Stimulated activated CD4-positive, alpha-beta T cell treated with anti-CD3 and anti-CD28 coated beads, TNF-alpha, amount 100 ng/mL, for 48 hours (primary cell): ENCODE results near the gene NANOS1.

ENCODE experiments used
- DNase-seq, 3 donors: peaks; one replicate each; pipeline ENCODE4 v3.0.0-alpha.2; 2020; ENCODE audit warnings: low read depth in 3 of 3

NANOS1 gene

DNA sequence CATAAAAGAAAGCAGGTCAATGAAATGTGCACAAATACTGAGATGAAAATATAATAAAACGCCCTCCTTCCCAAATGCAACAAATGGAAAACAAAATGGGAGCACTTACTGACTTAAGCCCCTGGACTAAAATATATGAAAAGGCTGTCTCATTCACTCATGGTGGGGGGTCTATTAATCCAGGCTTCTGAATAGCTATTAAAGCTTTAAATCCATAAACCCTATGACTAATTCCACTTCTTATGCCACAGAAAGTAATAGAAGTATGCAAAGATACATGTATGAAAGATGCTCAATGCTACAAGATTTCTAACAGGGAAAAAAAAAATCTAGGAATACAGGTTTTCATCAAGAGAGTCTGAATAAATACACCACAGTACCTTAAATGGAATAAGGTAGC lies 30.6 kb downstream of the NANOS1 start:
- DNase-seq, result no peak

DNA sequence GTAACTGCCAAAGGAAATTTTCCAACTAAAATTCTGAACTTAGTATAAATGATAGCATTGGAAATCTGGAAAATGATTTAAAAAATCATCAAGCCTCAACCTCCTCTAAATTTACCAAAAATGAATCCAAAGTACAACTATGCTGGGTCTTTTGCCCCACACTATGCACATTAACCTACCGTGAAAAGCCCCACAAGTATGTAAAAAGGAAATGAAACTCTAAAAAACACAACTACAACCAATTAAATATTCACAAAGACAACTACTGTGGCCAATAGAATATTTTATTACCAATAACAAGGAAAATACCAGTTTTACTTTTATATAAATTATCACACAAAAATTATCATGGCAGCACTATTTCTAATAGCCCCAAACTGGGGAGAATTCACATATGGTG lies 31.8 kb downstream of the NANOS1 start:
- no peak for DNase-seq

DNA sequence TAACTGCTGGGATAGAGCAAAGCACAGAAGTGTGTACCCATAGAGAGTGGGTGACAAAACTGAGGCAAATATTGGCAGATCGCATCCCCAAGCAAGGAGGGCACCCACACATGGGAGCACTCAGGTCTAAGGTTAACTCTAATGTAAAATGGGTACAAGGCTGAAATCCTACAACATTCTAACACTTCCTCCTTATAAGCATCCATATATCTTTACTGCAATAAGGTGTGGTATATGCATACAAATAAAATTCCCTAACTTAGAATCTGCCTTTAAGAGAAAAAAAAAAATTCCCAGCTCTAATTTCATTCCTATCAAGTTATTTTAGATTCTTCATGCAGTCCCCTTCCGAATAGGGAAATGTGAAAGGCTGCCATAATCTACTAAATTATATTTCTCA lies 32.4 kb downstream of the NANOS1 start:
- DNase-seq, result no peak

DNA sequence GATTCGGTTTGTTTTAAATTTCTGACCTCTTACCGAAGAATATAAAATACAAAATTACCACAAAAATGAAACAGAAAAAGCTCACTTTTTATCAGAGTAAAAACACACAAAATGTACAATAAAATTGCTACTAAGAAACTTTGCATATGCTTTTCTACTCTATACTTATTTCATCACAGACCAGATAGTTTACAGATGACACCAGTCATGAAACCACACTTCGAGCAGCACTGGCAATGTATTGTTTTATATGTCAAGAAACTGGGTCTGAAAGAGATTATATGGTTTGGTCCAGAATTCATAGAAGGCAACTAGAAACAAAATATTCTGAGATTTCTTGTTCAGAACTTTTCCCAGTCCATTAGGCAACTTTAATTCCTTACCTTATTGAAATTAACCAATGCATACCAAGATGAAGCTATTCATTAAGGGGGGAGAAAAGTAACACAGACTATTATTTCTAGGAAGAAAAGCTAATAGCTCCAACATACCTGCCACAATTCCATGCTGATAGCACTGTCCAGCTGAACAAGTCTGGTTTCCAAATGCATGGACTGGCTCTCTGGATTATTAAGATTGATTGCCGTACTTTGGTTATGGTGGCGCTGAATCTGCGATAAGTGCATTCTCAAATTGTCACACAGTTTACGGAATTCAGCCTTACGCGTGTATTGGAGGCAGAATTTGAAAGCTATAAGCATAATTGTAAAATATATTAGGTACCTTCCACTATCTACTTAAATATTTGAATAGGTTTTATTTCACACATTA lies 41.1 kb downstream of the NANOS1 start:
- DNase-seq, result no peak

DNA sequence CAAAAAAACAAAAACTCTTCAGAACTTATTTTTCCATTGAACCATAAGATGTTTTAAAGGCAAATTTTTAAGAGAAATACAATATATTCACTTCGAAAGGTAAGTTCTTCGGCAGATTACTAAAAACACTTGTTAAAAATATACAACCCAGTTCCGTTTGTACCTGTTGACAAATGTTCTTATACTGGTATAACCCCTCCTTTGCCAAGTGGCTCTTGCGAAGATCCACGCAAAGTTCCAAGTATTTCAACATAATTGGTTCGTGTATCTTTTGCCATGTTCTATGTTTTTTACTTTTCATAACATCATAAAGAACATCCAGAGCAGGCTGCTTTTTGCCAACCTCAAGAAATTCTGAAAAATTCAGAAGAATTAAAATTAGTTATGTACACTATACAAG lies 44.1 kb downstream of the NANOS1 start:
- no peak for DNase-seq

DNA sequence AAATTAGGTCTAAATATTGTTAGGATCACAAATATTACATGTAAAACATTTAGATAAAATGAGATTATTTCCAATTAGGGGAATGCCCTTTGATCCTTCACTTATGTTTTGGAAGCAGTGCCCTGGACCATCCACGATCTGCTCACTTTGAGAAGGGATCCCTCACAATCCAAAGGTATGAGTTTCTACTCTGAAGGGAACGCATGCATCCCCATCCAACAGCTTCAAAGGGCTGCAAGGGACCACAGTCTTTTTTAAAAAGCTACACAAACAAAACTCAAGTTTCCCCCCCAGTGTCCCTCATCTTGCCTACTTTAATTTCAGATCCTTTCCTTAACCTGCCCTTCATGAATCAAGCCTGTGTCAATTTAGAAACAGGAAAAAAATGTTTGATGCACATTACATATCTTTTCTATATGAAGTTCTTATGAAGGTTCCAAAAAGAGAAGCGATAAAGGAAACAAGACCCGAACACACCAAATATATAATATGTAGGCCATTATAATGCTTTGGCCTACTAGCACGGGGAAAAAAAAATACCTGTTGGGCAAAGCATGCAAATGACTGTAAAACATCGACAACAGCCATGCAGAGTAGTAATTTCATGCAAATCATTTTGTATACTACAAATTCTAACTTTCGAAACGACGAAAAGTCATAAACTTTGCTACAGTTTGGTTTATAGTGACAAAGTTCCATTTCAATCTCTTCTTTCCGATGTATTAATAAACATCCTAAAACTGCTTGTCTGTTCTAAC lies 49.1 kb downstream of the NANOS1 start:
- no peak for DNase-seq

DNA sequence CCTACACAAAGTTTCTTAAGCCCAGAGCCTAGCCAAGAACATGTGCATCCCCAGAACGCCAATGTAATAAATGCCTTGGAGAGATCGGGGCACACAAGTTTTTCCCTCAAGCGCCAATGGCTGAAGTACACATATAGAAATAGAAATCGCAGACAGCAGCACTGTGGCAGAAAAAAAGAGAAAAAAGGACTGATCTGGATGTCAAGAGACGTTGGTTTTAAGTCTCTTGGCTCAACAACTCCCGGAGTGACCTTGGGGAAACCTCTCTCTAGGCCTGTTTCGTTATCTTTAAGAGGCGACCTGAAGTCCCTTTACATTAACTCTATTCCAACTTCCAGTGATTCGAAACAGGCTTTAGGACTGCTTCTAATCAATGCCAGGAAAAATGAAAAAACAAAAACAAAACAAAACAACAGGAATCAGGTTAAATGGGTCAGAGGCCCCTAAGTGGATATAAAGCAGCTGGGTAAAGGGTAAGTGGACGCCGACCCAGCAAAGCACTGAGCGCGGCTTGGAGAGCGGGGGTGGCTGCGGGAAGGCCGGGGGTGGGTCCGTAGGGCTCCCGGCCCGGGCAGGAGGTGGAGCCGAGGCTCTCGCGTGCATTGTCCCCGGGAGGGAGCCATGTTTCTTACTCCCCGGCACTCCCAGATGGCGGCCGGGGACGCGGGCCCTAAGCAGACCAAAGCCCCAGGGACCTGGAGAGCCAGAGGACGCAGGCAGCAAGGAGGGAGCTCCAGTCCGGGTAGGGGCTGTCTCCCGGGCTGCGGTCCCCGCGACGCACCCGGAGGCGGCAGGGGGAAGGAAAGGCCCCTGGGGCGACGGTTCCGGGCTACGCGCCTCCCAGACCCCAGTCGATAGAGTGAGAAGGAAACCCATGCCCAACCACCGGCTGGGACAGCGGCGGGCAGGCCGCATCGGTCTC lies 50.3 kb downstream of the NANOS1 start:
- DNase-seq, result peak in 2 of 3 donors; percentile 46 to 56

DNA sequence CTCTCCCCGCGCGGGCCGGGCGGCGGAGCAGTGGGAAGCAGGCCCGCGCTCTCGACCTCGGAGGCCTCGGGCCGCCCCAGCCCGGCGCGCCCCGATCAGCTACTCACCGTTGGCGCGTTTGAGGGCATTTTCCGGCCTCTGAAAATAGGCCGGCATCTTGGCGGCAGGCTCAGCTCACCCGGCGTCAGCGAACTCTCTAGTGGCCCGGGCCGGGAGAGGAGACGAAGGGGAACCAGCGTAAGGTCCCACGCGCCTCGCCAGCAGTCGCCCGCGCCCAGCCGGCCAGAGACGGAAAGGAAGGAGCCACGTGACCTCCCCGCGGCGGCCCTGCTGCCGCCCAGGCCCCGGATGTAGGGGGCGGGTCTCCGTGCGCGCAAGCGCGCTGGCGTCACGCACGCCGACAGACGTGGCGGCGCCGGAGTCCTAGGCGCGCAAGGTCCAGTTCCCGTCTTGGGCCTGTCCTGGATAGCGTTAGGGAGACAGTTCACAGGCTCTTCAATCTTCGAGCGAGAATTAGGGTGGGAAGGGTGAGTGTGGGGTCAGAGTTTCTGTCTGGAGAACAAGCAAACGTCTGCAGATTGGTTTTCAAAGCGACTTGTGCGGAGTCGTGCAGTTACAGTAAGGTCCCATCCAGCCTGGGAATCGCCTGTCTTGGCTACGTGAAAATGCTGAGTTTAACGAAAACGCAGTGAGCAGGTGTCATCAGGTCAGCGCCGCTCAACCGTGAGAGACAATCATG lies 51.2 kb downstream of the NANOS1 start, which contains the start of gene EIF3A:
TSS of gene EIF3A (minus strand) at position 297 of the 739 bp plus-strand sequence. CDS start at position 156, 141 bp downstream.
- peak; percentile 79 to 87 (median 82) for DNase-seq
